ENCODE data around the gene AMIGO2.

Gene AMIGO2

GRCh38 chr12:47032644-47033043 lies 47.1 kb downstream of the AMIGO2 start:
- peak; percentile 54 to 69 for DNase-seq

GRCh38 chr12:47029903-47030302 lies 49.9 kb downstream of the AMIGO2 start:
- no peak for DNase-seq

- DNase-seq = no peak
Observed at GRCh38 chr12:47028981-47029708, 50.6 kb downstream of the AMIGO2 start.

GRCh38 chr12:47028186-47028585 lies 51.6 kb downstream of the AMIGO2 start:
- no peak for DNase-seq
